ENCODE measurements around the gene DPP10.

DPP10 gene

DNA sequence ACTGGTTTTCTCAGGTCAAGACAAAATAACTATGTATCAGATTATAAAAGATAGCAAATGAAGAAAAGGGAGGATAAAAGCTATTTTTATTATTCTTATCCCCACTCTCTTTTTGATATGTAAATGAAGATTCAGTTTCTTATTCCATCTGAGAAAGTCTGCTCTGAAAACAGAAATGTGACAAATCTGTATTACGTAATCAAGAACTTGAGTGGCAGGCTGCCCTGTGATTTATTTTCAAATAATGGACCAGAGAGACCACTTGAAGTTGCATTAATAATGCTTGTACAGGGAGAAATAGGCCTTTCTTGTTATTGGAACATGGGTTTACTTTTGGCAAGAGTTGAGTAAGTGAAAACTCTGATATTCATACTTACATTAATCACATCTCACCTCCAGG lies 727.4 kb downstream of the DPP10 start:
- no peaks in the 10 kb centered on the region for H3K9me3 ChIP-seq (ENCODE audit: insufficient read depth, low read length)
- no peaks in the 10 kb centered on the region for H3K27me3 ChIP-seq (ENCODE audit: insufficient read depth, insufficient read length)
- H3K4me1 ChIP-seq (ENCODE audit: insufficient read depth, insufficient read length), result no peaks in the 10 kb centered on the region
- H3K9ac ChIP-seq (ENCODE audit: insufficient read length, low read depth), result no peak overlapping the region
- DNase-seq (ENCODE audit: low read depth, low spot score), result no peak
- H3K4me3 ChIP-seq (ENCODE audit: insufficient read length, low read depth), result no peak overlapping the region
- no peaks in the 10 kb centered on the region for H3K36me3 ChIP-seq (ENCODE audit: insufficient read depth, insufficient read length, low read length)
- TF ChIP-seq SUZ12 (IDR thresholded peaks at IDR 0.05; ENCODE audit: extremely low read depth, insufficient read depth, insufficient read length) (no peak), YY1 (IDR thresholded peaks at IDR 0.05; ENCODE audit: insufficient read depth, insufficient read length) (no peak), ZNF274 (IDR thresholded peaks at IDR 0.05; ENCODE audit: low read depth, low read length) (no peak)

DNA sequence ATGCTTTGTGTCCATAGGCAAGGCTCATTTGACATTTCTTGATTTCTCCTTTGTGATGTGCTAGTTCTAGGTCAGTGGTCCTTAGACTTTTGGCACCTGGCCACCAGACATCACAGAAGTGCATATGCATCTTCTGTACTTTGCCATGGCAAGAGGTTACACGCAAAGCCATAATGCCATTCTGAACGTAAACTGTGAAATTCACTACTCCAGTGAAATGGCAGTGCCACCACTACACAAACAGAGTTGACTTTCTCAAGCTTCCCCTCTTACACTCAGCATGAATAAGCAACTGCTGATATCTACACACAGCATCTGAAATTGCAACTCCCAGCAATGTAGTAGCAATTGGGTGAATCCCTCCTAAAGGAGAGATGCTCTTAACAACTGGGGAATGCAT lies 729.3 kb downstream of the DPP10 start:
- no peaks in the 10 kb centered on the region for H3K36me3 ChIP-seq (ENCODE audit: insufficient read depth, insufficient read length, low read length)
- no peak for DNase-seq (ENCODE audit: low read depth, low spot score)
- no peak overlapping the region for H3K4me3 ChIP-seq (ENCODE audit: insufficient read length, low read depth)
- no peak overlapping the region for H3K9ac ChIP-seq (ENCODE audit: insufficient read length, low read depth)
- TF ChIP-seq SUZ12 (IDR thresholded peaks at IDR 0.05; ENCODE audit: extremely low read depth, insufficient read depth, insufficient read length), result no peak
- no peaks in the 10 kb centered on the region for H3K4me1 ChIP-seq (ENCODE audit: insufficient read depth, insufficient read length)
- no peaks in the 10 kb centered on the region for H3K9me3 ChIP-seq (ENCODE audit: insufficient read depth, low read length)
- H3K27me3 ChIP-seq (ENCODE audit: insufficient read depth, insufficient read length), result no peaks in the 10 kb centered on the region

DNA sequence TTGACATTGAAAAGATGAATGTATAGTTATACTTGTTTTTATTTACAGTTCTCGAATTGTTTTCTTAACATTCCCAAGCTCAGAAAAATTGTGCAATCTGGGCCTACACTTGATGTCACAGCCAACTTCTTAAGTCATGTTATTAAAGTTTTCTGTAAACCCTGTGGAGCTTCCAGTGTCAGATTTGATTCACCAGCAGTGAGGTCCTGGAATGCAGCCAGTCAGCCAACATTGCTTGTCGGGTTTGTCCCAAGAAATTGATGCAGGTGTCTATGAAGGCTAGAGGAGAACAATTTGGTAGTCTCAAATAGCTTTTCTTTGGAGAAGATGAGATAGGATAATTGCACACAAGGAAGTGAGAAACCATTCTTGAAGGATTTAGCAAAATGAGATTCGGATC lies 732.2 kb downstream of the DPP10 start:
- H3K36me3 ChIP-seq (ENCODE audit: insufficient read depth, insufficient read length, low read length), result no peaks in the 10 kb centered on the region
- H3K27me3 ChIP-seq (ENCODE audit: insufficient read depth, insufficient read length), result no peaks in the 10 kb centered on the region
- H3K9ac ChIP-seq (ENCODE audit: insufficient read length, low read depth), result no peak overlapping the region
- no peaks in the 10 kb centered on the region for H3K4me1 ChIP-seq (ENCODE audit: insufficient read depth, insufficient read length)
- DNase-seq (ENCODE audit: low read depth, low spot score), result no peak
- no peak overlapping the region for H3K4me3 ChIP-seq (ENCODE audit: insufficient read length, low read depth)
- no peak for TF ChIP-seq SUZ12 (IDR thresholded peaks at IDR 0.05; ENCODE audit: extremely low read depth, insufficient read depth, insufficient read length)
- no peak for TF ChIP-seq YY1 (IDR thresholded peaks at IDR 0.05; ENCODE audit: insufficient read depth, insufficient read length)
- TF ChIP-seq ZNF274 (IDR thresholded peaks at IDR 0.05; ENCODE audit: low read depth, low read length), result no peak
- no peaks in the 10 kb centered on the region for H3K9me3 ChIP-seq (ENCODE audit: insufficient read depth, low read length)

DNA sequence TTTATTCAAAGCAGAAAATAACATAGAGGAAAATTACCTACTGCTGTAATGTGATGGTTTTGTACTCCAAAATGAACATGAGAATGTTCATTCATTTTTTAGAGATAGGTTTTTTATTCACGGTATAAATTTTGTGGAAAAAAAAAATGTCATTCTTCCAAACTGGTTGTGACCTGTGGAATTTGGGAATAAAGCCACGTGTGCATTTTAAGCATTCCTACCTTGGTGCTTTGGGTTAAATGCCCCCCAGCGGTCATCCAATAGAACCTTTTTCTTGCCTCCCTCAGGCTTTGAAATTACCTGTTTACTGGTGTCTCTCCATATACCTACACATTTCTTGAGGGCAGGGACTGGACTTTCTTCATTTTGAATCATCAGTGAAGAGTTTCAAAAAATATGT lies 740.7 kb downstream of the DPP10 start:
- no peak for DNase-seq (ENCODE audit: low read depth, low spot score)
- H3K9ac ChIP-seq (ENCODE audit: insufficient read length, low read depth), result no peak overlapping the region
- H3K36me3 ChIP-seq (ENCODE audit: insufficient read depth, insufficient read length, low read length), result no peaks in the 10 kb centered on the region
- H3K9me3 ChIP-seq (ENCODE audit: insufficient read depth, low read length), result no peaks in the 10 kb centered on the region
- TF ChIP-seq SUZ12 (IDR thresholded peaks at IDR 0.05; ENCODE audit: extremely low read depth, insufficient read depth, insufficient read length) (no peak), ZNF274 (IDR thresholded peaks at IDR 0.05; ENCODE audit: low read depth, low read length) (no peak), YY1 (IDR thresholded peaks at IDR 0.05; ENCODE audit: insufficient read depth, insufficient read length) (no peak)
- no peaks in the 10 kb centered on the region for H3K4me1 ChIP-seq (ENCODE audit: insufficient read depth, insufficient read length)
- no peak overlapping the region for H3K4me3 ChIP-seq (ENCODE audit: insufficient read length, low read depth)
- H3K27me3 ChIP-seq (ENCODE audit: insufficient read depth, insufficient read length), result no peaks in the 10 kb centered on the region

DNA sequence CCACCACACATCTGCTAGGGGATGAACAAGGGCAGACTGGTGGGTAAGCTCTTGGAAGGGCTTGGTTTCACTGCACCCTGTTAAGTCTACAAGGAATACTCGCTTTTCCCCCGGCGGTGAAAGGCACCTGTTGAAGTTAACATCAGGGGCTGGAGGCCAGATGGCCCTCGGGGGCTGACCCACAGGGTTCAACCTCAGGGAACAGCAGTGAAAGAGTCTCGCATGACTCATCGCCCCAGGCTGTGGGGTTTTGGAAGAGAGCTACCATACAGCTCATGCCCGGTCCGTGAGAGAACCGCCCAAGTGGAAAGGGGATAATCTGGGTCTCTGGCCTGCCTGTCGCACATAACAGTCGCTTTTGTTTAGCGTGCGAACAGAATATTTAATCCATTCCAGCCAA lies 748.0 kb downstream of the DPP10 start:
- no peaks in the 10 kb centered on the region for H3K27me3 ChIP-seq (ENCODE audit: insufficient read depth, insufficient read length)
- TF ChIP-seq YY1 (IDR thresholded peaks at IDR 0.05; ENCODE audit: insufficient read depth, insufficient read length) (no peak), SUZ12 (IDR thresholded peaks at IDR 0.05; ENCODE audit: extremely low read depth, insufficient read depth, insufficient read length) (no peak), ZNF274 (IDR thresholded peaks at IDR 0.05; ENCODE audit: low read depth, low read length) (no peak)
- H3K36me3 ChIP-seq (ENCODE audit: insufficient read depth, insufficient read length, low read length), result no peaks in the 10 kb centered on the region
- peaks cover 9% of the 10 kb centered on the region; the same call in 1 of the 2 replicates for H3K9me3 ChIP-seq (ENCODE audit: insufficient read depth, low read length)
- DNase-seq (ENCODE audit: low read depth, low spot score), result no peak
- H3K4me3 ChIP-seq (ENCODE audit: insufficient read length, low read depth), result no peak overlapping the region
- H3K9ac ChIP-seq (ENCODE audit: insufficient read length, low read depth), result no peak overlapping the region
- no peaks in the 10 kb centered on the region for H3K4me1 ChIP-seq (ENCODE audit: insufficient read depth, insufficient read length)

DNA sequence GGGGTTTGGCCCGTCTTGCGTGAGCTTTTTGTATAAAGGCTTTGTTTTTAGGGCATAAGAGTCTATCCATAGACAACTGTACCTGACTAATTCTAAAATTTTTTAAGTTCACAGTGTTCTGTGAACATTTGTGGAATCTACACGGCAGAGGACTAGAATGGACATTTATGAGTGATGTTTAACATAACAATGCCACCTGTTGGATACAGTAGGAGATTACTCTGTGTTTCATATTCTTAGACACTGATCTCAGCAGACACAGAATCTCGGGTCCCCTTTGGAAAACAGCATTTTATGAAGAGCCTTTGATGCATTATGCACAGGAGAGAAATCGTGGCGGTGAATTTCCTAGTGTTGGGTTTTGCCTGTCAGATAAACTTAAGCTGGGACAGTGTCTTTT lies 752.2 kb downstream of the DPP10 start:
- H3K4me3 ChIP-seq (ENCODE audit: insufficient read length, low read depth), result no peak overlapping the region
- no peaks in the 10 kb centered on the region for H3K9me3 ChIP-seq (ENCODE audit: insufficient read depth, low read length)
- H3K27me3 ChIP-seq (ENCODE audit: insufficient read depth, insufficient read length), result no peaks in the 10 kb centered on the region
- no peak overlapping the region for H3K9ac ChIP-seq (ENCODE audit: insufficient read length, low read depth)
- H3K4me1 ChIP-seq (ENCODE audit: insufficient read depth, insufficient read length), result no peaks in the 10 kb centered on the region
- TF ChIP-seq SUZ12 (IDR thresholded peaks at IDR 0.05; ENCODE audit: extremely low read depth, insufficient read depth, insufficient read length) (no peak), ZNF274 (IDR thresholded peaks at IDR 0.05; ENCODE audit: low read depth, low read length) (no peak)
- H3K36me3 ChIP-seq (ENCODE audit: insufficient read depth, insufficient read length, low read length), result no peaks in the 10 kb centered on the region
- no peak for DNase-seq (ENCODE audit: low read depth, low spot score)

DNA sequence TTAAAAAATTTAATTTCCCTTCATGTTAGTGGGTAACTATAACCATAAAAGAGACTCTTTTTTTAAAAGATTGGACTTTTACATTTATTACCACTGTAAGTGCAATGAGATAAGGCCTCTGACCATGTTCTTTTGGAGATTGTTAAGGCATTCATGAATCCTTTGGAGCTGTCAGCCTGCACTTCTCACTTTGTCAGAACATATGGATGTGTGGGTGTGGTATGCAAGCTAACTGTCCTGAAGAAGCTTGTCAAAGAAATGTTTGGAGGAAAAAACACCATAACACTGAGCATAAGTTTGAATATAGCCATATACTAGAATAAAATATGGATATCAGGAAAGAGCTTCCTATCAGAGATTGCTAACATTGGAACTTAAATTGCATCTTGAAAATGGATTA lies 754.1 kb downstream of the DPP10 start:
- no peaks in the 10 kb centered on the region for H3K4me1 ChIP-seq (ENCODE audit: insufficient read depth, insufficient read length)
- TF ChIP-seq SUZ12 (IDR thresholded peaks at IDR 0.05; ENCODE audit: extremely low read depth, insufficient read depth, insufficient read length), result no peak
- TF ChIP-seq YY1 (IDR thresholded peaks at IDR 0.05; ENCODE audit: insufficient read depth, insufficient read length), result no peak
- no peak for TF ChIP-seq ZNF274 (IDR thresholded peaks at IDR 0.05; ENCODE audit: low read depth, low read length)
- H3K9ac ChIP-seq (ENCODE audit: insufficient read length, low read depth), result no peak overlapping the region
- DNase-seq (ENCODE audit: low read depth, low spot score), result no peak
- no peaks in the 10 kb centered on the region for H3K27me3 ChIP-seq (ENCODE audit: insufficient read depth, insufficient read length)
- no peak overlapping the region for H3K4me3 ChIP-seq (ENCODE audit: insufficient read length, low read depth)
- no peaks in the 10 kb centered on the region for H3K9me3 ChIP-seq (ENCODE audit: insufficient read depth, low read length)
- H3K36me3 ChIP-seq (ENCODE audit: insufficient read depth, insufficient read length, low read length), result no peaks in the 10 kb centered on the region

DNA sequence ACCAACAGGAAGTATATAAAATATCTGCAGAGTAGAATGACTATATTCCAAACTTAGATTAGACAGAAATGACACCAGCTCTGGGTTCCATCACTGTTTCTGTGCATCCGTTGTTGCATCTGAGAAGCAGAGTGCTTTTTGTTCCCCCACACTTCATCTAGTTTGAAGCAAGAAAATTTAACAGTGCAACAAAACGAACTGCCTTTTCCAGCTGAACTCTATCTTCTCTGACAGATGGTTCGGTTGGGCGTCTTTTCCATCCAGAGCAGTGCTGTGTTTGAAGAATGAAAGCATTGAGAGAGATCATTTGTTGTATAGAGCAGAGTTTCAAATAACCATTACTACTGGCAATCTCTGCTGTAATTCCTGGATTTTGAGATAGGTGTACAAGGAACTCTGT lies 757.5 kb downstream of the DPP10 start:
- Histone ChIP-seq H3K27me3 (ENCODE audit: insufficient read depth, insufficient read length) (no peaks in the 10 kb centered on the region), H3K9me3 (ENCODE audit: insufficient read depth, low read length) (no peaks in the 10 kb centered on the region), H3K4me3 (ENCODE audit: insufficient read length, low read depth) (no peak overlapping the region), H3K4me1 (ENCODE audit: insufficient read depth, insufficient read length) (no peaks in the 10 kb centered on the region), H3K36me3 (ENCODE audit: insufficient read depth, insufficient read length, low read length) (no peaks in the 10 kb centered on the region), H3K9ac (ENCODE audit: insufficient read length, low read depth) (no peak overlapping the region)
- no peak for TF ChIP-seq YY1 (IDR thresholded peaks at IDR 0.05; ENCODE audit: insufficient read depth, insufficient read length)
- TF ChIP-seq SUZ12 (IDR thresholded peaks at IDR 0.05; ENCODE audit: extremely low read depth, insufficient read depth, insufficient read length), result no peak
- no peak for TF ChIP-seq ZNF274 (IDR thresholded peaks at IDR 0.05; ENCODE audit: low read depth, low read length)
- no peak for DNase-seq (ENCODE audit: low read depth, low spot score)

Measured in NT2/D1 (cell line).